Neural cell (in vitro differentiated cells): Measurements from ENCODE around the gene KLF5.

Experiments used
- CTCF ChIP-seq: fragments of 450-650 bp; IDR thresholded peaks from 2 replicates; pipeline ENCODE4 v1.5.1; 2014; ENCODE audit warnings: antibody characterized with exemption, mild to moderate bottlenecking, moderate library complexity; ENCODE audit not compliant: poor library complexity, severe bottlenecking
- POLR2AphosphoS5 ChIP-seq: IDR thresholded peaks from 2 replicates; pipeline ENCODE4 v1.6.1; 2012
- REST ChIP-seq: IDR thresholded peaks from 2 replicates; pipeline ENCODE4 v1.6.1; 2012; ENCODE audit warnings: borderline replicate concordance

DNA sequence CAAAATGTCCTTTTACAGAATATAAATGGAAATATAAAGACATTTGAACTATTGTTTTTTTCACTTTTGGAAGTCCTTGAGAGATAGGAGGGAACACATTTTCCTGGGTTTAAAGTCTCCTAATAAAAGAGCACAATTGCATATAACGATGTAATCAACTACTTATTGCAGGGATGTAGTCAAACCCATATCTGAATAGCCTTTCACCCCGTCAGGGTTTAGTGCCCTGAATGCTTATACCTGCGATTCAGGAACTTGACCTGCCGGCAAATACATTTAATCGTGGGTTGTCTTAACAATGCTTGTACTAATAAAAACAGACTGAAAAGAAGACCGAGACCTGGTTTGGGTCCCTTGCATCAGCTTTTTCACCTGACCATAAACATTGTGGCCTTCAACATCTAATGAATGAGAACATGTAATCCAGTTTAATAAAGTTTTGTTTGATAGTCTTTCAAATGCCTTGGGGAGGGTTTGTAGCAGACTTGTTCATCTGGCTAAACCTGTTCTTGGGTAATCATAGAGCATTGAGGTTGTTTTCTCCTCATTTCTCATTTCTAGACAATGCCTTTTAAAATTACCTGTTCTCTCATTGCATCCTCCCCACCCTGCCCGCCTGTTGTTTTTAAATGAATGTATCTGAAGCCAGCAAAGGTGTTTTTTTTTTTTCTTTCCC lies 7.0 kb downstream of the KLF5 start:
- TF ChIP-seq CTCF (no peak), POLR2AphosphoS5 (no peak), REST (no peak)
